ENCODE results near the gene NKX2-2. TPM values are rescaled to one million over a fixed set of nuclear protein-coding genes. Genes with fewer than 3 reads are reported as not detected.

Gene NKX2-2
- total RNA-seq, 2 donors from 2014 or later: 0.35 TPM; not detected in 1

GRCh38 chr20:21555470-21556120 is 41.7 kb upstream of the NKX2-2 start:
- no peak for TF ChIP-seq CTCF (IDR thresholded peaks at IDR 0.05)
- ATAC-seq (ENCODE audit: insufficient number of reproducible peaks, low FRiP score, low read depth): no peak

GRCh38 chr20:21554985-21555384 is 41.1 kb upstream of the NKX2-2 start:
- Histone ChIP-seq H3K4me3 (no peak overlapping the region), H3K9me3 (no peaks in the 10 kb centered on the region), H3K36me3 (no peaks in the 10 kb centered on the region), H3K4me1 (ENCODE audit: control insufficient read depth in 1 of 2, low read depth in 2 of 2) (no peaks in the 10 kb centered on the region), H3K27ac (no peak overlapping the region), H3K27me3 (replicated peaks; ENCODE audit: insufficient read depth) (no peaks in the 10 kb centered on the region)
- no peak for ATAC-seq (ENCODE audit: insufficient number of reproducible peaks, low FRiP score, low read depth)
- no peak for TF ChIP-seq CTCF (IDR thresholded peaks at IDR 0.05)
- no peak for DNase-seq (ENCODE audit: low spot score)

More at GRCh38 chr20:21555470-21556120, 41.7 kb upstream of the NKX2-2 start:
- no peaks in the 10 kb centered on the region for H3K9me3 ChIP-seq
- H3K27ac ChIP-seq: no peak overlapping the region
- no peaks in the 10 kb centered on the region for H3K27me3 ChIP-seq (replicated peaks; ENCODE audit: insufficient read depth)
- H3K4me3 ChIP-seq: no peak overlapping the region
- H3K36me3 ChIP-seq: no peaks in the 10 kb centered on the region
- H3K4me1 ChIP-seq (ENCODE audit: control insufficient read depth in 1 of 2, low read depth in 2 of 2): no peaks in the 10 kb centered on the region
- no peak for DNase-seq (ENCODE audit: low spot score)

- no peaks in the 10 kb centered on the region for H3K27me3 ChIP-seq (replicated peaks; ENCODE audit: insufficient read depth)
- no peak for DNase-seq (ENCODE audit: low spot score)
Measured at GRCh38 chr20:21554376-21554890, 40.6 kb upstream of the NKX2-2 start.

GRCh38 chr20:21550587-21550986 is 36.7 kb upstream of the NKX2-2 start:
- TF ChIP-seq CTCF (IDR thresholded peaks at IDR 0.05): no peak
- Histone ChIP-seq H3K4me1 (ENCODE audit: control insufficient read depth in 1 of 2, low read depth in 2 of 2) (no peaks in the 10 kb centered on the region), H3K4me3 (no peak overlapping the region), H3K27me3 (replicated peaks; ENCODE audit: insufficient read depth) (no peaks in the 10 kb centered on the region), H3K9me3 (no peaks in the 10 kb centered on the region), H3K36me3 (no peaks in the 10 kb centered on the region), H3K27ac (no peak overlapping the region)
- ATAC-seq (ENCODE audit: insufficient number of reproducible peaks, low FRiP score, low read depth) (no peak), DNase-seq (ENCODE audit: low spot score) (no peak)

More at GRCh38 chr20:21554376-21554890, 40.6 kb upstream of the NKX2-2 start:
- Histone ChIP-seq H3K36me3 (no peaks in the 10 kb centered on the region), H3K4me1 (ENCODE audit: control insufficient read depth in 1 of 2, low read depth in 2 of 2) (no peaks in the 10 kb centered on the region), H3K9me3 (no peaks in the 10 kb centered on the region), H3K27ac (no peak overlapping the region), H3K4me3 (no peak overlapping the region)
- ATAC-seq (ENCODE audit: insufficient number of reproducible peaks, low FRiP score, low read depth): no peak
- TF ChIP-seq CTCF (IDR thresholded peaks at IDR 0.05): no peak

- H3K4me1 ChIP-seq (ENCODE audit: control insufficient read depth in 1 of 2, low read depth in 2 of 2): no peaks in the 10 kb centered on the region
- H3K9me3 ChIP-seq: no peaks in the 10 kb centered on the region
- DNase-seq (ENCODE audit: low spot score): no peak
- H3K27ac ChIP-seq: no peak overlapping the region
- no peak overlapping the region for H3K4me3 ChIP-seq
- TF ChIP-seq CTCF (IDR thresholded peaks at IDR 0.05): no peak
- ATAC-seq (ENCODE audit: insufficient number of reproducible peaks, low FRiP score, low read depth): no peak
- H3K36me3 ChIP-seq: no peaks in the 10 kb centered on the region
- no peaks in the 10 kb centered on the region for H3K27me3 ChIP-seq (replicated peaks; ENCODE audit: insufficient read depth)
Measured at GRCh38 chr20:21548390-21549035, 34.6 kb upstream of the NKX2-2 start.
